K562 (cell line): ENCODE results near the gene C6orf47. TPM values are rescaled to one million over a fixed set of nuclear protein-coding genes. Genes with fewer than 3 reads are reported as not detected.
A peak's percentile ranks its signal among the peaks of the same experiment; 100 is the strongest.

ENCODE experiments used
- BCLAF1 ChIP-seq, 2 experiments: fragments of 450-650 bp in 1 of 2; IDR thresholded peaks; 2 replicates each; pipeline ENCODE4 v1.6.1; 2011 to 2017; ENCODE audit warnings: low read depth in 2 of 2, antibody characterized with exemption in 1 of 2, borderline replicate concordance in 1 of 2, low read length in 1 of 2, mild to moderate bottlenecking in 1 of 2, mixed read lengths in 1 of 2; ENCODE audit not compliant: control insufficient read depth in 1 of 2
- BMI1 ChIP-seq: fragments of 150-350 bp; IDR thresholded peaks from 2 replicates; pipeline ENCODE4 v1.6.1; 2014; ENCODE audit warnings: low read length
- BRF2 ChIP-seq: IDR thresholded peaks from 3 replicates; pipeline ENCODE4 v1.6.1; 2011; ENCODE audit warnings: borderline replicate concordance, mild to moderate bottlenecking; ENCODE audit not compliant: insufficient read length, insufficient read depth
- E2F5 ChIP-seq: sonication (generic); formaldehyde crosslinking; IDR thresholded peaks from 2 replicates; pipeline ENCODE4 v1.8.0; 2022; ENCODE audit warnings: mild to moderate bottlenecking, missing genetic modification reagents
- FOXK1 ChIP-seq: sonication (generic); formaldehyde crosslinking; IDR thresholded peaks from 2 replicates; pipeline ENCODE4 v1.8.0; 2022; ENCODE audit warnings: missing genetic modification reagents, mild to moderate bottlenecking, borderline replicate concordance
- GATAD2A ChIP-seq: fragments of 450-650 bp; IDR thresholded peaks from 2 replicates; pipeline ENCODE4 v1.6.1; 2017
- GTF2F1 ChIP-seq: IDR thresholded peaks from 2 replicates; pipeline ENCODE4 v1.6.1; 2011; ENCODE audit warnings: low read depth, low read length, improper control_type of control experiment
- HCFC1 ChIP-seq: IDR thresholded peaks from 2 replicates; pipeline ENCODE4 v1.6.1; 2012; ENCODE audit warnings: low read depth, low read length, improper control_type of control experiment
- KLF10 ChIP-seq: fragments of 250-450 bp; sonication (Bioruptor Pico); IDR thresholded peaks from 2 replicates; pipeline ENCODE4 v1.6.1; 2021; ENCODE audit warnings: matching md5 sums
- POLR2A ChIP-seq: fragments of 450-650 bp; conservative IDR thresholded peaks from 2 replicates; pipeline ENCODE4 v1.6.1; 2016
- RBFOX2 ChIP-seq: fragments of 200-400 bp; formaldehyde crosslinking; IDR thresholded peaks from 2 replicates; pipeline ENCODE4 v1.6.1; 2017; ENCODE audit warnings: low read depth, mild to moderate bottlenecking, low read length, moderate library complexity
- RREB1 ChIP-seq: fragments of 250-450 bp; sonication (Bioruptor Pico); IDR thresholded peaks from 2 replicates; pipeline ENCODE4 v1.4.0; 2020
- SAP30 ChIP-seq: fragments of 200-600 bp; sonication (generic); IDR thresholded peaks from 2 replicates; pipeline ENCODE4 v1.6.1; 2012; ENCODE audit warnings: borderline replicate concordance, low read depth, mild to moderate bottlenecking, moderate library complexity, low read length, control low read depth, inconsistent platforms; ENCODE audit not compliant: insufficient read depth, poor library complexity, severe bottlenecking
- U2AF1 ChIP-seq: fragments of 200-400 bp; formaldehyde crosslinking; optimal IDR thresholded peaks from 2 replicates; pipeline ENCODE3; 2017; ENCODE audit warnings: mild to moderate bottlenecking, low read depth, low read length, moderate library complexity
- polyA plus RNA-seq, 8 experiments: library from polyadenylated mRNA; depleted of rRNA in 4 of 8; stranded (reverse) in 5 of 8; unstranded in 3 of 8; fragments of >200 nt; fragmentation: Nextera tagmentation in 2 of 8; fragmentation: Illumina TruSeq in 1 of 8; extraction: Ambion mirVana in 2 of 8; extraction: Trizol in 1 of 8; gene quantifications; 2 replicates each; pipeline versions ENCODE4 v1.2.1 to v1.2.3, GENCODE V29; 2011 to 2014; ENCODE audit warnings: inconsistent platforms in 1 of 8, missing spikeins in 1 of 8
- total RNA-seq, 7 experiments: library from RNA; depleted of rRNA in 6 of 7; stranded (reverse); fragments of >200 nt in 6 of 7; fragmentation: Illumina TruSeq in 2 of 7; extraction: Trizol in 2 of 7; gene quantifications; 2 replicates each; pipeline versions ENCODE4 v1.2.1 to v1.2.3, GENCODE V29; 2011 to 2021; ENCODE audit warnings: low replicate concordance in 1 of 7

The C6orf47 gene
- total and polyA plus RNA-seq, 9 of the 15 experiments (the other 6 are each of a cell fraction or from before 2014, with no cell fraction given), result 0.14 to 43.8 (median 27.0) TPM

GRCh38 chr6:31636698-31637596 is 23.6 kb downstream of the C6orf47 start (continued):
- TF ChIP-seq RREB1 (CRISPR knock-in tag), result no peak
- TF ChIP-seq SAP30, result no peak
- TF ChIP-seq KLF10 (CRISPR knock-in tag), result no peak
- TF ChIP-seq POLR2A, result 0 out of 2 replicates have a peak, but pooled peaks have one; percentile 34
- no peak for TF ChIP-seq FOXK1 (CRISPR knock-in tag)
- TF ChIP-seq RBFOX2, result peak; percentile 63
- no peak for TF ChIP-seq GATAD2A
- no peak for TF ChIP-seq U2AF1
- no peak for TF ChIP-seq BCLAF1 (IDR thresholded peaks at IDR 0.05; ENCODE audit: borderline replicate concordance in 1 of 2, control insufficient read depth in 1 of 2, low read depth in 2 of 2, low read length in 1 of 2)
- no peak for TF ChIP-seq BMI1
- no peak for TF ChIP-seq E2F5 (CRISPR knock-in tag)
- TF ChIP-seq BRF2, result no peak
- TF ChIP-seq GTF2F1, result no peak
- TF ChIP-seq HCFC1, result no peak
